ENCODE results near the gene COL5A2.

COL5A2 gene

GRCh38 chr2:189046320-189046719 is 133.2 kb downstream of the COL5A2 start:
- Histone ChIP-seq H3K4me1 (ENCODE audit: insufficient read depth, low read length) (no peaks in the 10 kb centered on the region), H3K4me2 (ENCODE audit: insufficient read depth, low read length) (no peak overlapping the region), H3K36me3 (ENCODE audit: insufficient read depth, low read length) (no peaks in the 10 kb centered on the region), H3K79me2 (ENCODE audit: insufficient read depth, low read length) (no peaks in the 10 kb centered on the region), H3K9me3 (ENCODE audit: insufficient read depth, low read length, severe bottlenecking) (no peaks in the 10 kb centered on the region), H4K20me1 (ENCODE audit: insufficient read depth, low read length) (no peaks in the 10 kb centered on the region), H2AFZ (ENCODE audit: low read depth, low read length) (no peak overlapping the region), H3K9ac (ENCODE audit: low read depth, low read length) (no peak overlapping the region), H3K27ac (ENCODE audit: low read length) (no peak overlapping the region), H3K27me3 (ENCODE audit: insufficient read depth, low read length, poor library complexity) (no peaks in the 10 kb centered on the region), H3K4me3 (ENCODE audit: low read depth in 1 of 2, low read length in 2 of 2) (no peak overlapping the region)
- ATAC-seq (ENCODE audit: insufficient read depth, low read depth): no peak
- no peak for TF ChIP-seq EZH2 (IDR thresholded peaks at IDR 0.05; ENCODE audit: borderline replicate concordance, low read depth, low read length, severe bottlenecking)
- TF ChIP-seq CTCF (IDR thresholded peaks at IDR 0.05; ENCODE audit: borderline replicate concordance, extremely low read depth, low read length, poor library complexity, severe bottlenecking): no peak
- DNase-seq: no peak

- Histone ChIP-seq H3K79me2 (ENCODE audit: insufficient read depth, low read length) (no peaks in the 10 kb centered on the region), H3K4me3 (ENCODE audit: low read depth in 1 of 2, low read length in 2 of 2) (no peak overlapping the region), H3K9me3 (ENCODE audit: insufficient read depth, low read length, severe bottlenecking) (no peaks in the 10 kb centered on the region), H3K36me3 (ENCODE audit: insufficient read depth, low read length) (no peaks in the 10 kb centered on the region), H3K4me1 (ENCODE audit: insufficient read depth, low read length) (no peaks in the 10 kb centered on the region), H2AFZ (ENCODE audit: low read depth, low read length) (no peak overlapping the region), H3K9ac (ENCODE audit: low read depth, low read length) (no peak overlapping the region), H4K20me1 (ENCODE audit: insufficient read depth, low read length) (no peaks in the 10 kb centered on the region), H3K27me3 (ENCODE audit: insufficient read depth, low read length, poor library complexity) (no peaks in the 10 kb centered on the region), H3K4me2 (ENCODE audit: insufficient read depth, low read length) (no peak overlapping the region), H3K27ac (ENCODE audit: low read length) (no peak overlapping the region)
- no peak for TF ChIP-seq CTCF (IDR thresholded peaks at IDR 0.05; ENCODE audit: borderline replicate concordance, extremely low read depth, low read length, poor library complexity, severe bottlenecking)
- no peak for TF ChIP-seq EZH2 (IDR thresholded peaks at IDR 0.05; ENCODE audit: borderline replicate concordance, low read depth, low read length, severe bottlenecking)
- DNase-seq: no peak
- no peak for ATAC-seq (ENCODE audit: insufficient read depth, low read depth)
Measured at GRCh38 chr2:189045836-189046235, 133.7 kb downstream of the COL5A2 start.

GRCh38 chr2:189037518-189037917 is 142.0 kb downstream of the COL5A2 start:
- H3K4me1 ChIP-seq (ENCODE audit: insufficient read depth, low read length): peaks cover 8% of the 10 kb centered on the region; the same call in 1 of the 2 replicates
- no peak overlapping the region for H3K4me3 ChIP-seq (ENCODE audit: low read depth in 1 of 2, low read length in 2 of 2)
- no peak for DNase-seq
- no peak for ATAC-seq (ENCODE audit: insufficient read depth, low read depth)
- H4K20me1 ChIP-seq (ENCODE audit: insufficient read depth, low read length): no peaks in the 10 kb centered on the region
- H2AFZ ChIP-seq (ENCODE audit: low read depth, low read length): no peak overlapping the region
- H3K27me3 ChIP-seq (ENCODE audit: insufficient read depth, low read length, poor library complexity): no peaks in the 10 kb centered on the region
- H3K36me3 ChIP-seq (ENCODE audit: insufficient read depth, low read length): no peaks in the 10 kb centered on the region
- H3K9me3 ChIP-seq (ENCODE audit: insufficient read depth, low read length, severe bottlenecking): no peaks in the 10 kb centered on the region
- H3K79me2 ChIP-seq (ENCODE audit: insufficient read depth, low read length): no peaks in the 10 kb centered on the region
- H3K9ac ChIP-seq (ENCODE audit: low read depth, low read length): no peak overlapping the region
- TF ChIP-seq EZH2 (IDR thresholded peaks at IDR 0.05; ENCODE audit: borderline replicate concordance, low read depth, low read length, severe bottlenecking) (no peak), CTCF (IDR thresholded peaks at IDR 0.05; ENCODE audit: borderline replicate concordance, extremely low read depth, low read length, poor library complexity, severe bottlenecking) (no peak)
- H3K27ac ChIP-seq (ENCODE audit: low read length): no peak overlapping the region
- H3K4me2 ChIP-seq (ENCODE audit: insufficient read depth, low read length): no peak overlapping the region

Data from DND-41 (cell line).